Breast epithelium (tissue), 4 donors: ENCODE results near the gene PIM3. TPM values are rescaled to one million over a fixed set of nuclear protein-coding genes. Genes with fewer than 3 reads are reported as not detected.
A peak's percentile ranks its signal among the peaks of the same experiment; 100 is the strongest.

ENCODE experiments used
- DNase-seq, 2 donors: peaks; one replicate each; pipeline ENCODE4 v3.0.0-alpha.2; 2019; ENCODE audit warnings: low spot score in 2 of 2
- H3K27ac ChIP-seq, 2 donors: fragments of 200-600 bp; sonication (generic) in 1 of 2; one replicate each; pipeline ENCODE4 v1.5.1; 2016 to 2019; ENCODE audit warnings: mild to moderate bottlenecking in 1 of 2
- H3K27me3 ChIP-seq, 2 donors: fragments of 200-600 bp; sonication (generic) in 1 of 2; one replicate each; pipeline versions ENCODE4 v1.5.1 to v1.6.0; 2017 to 2019; ENCODE audit warnings: control low read depth in 1 of 2, mild to moderate bottlenecking in 1 of 2
- H3K36me3 ChIP-seq: fragments of 200-600 bp; one replicate; pipeline ENCODE4 v1.5.1; 2019
- H3K4me1 ChIP-seq, 2 donors: fragments of 200-600 bp; sonication (generic); one replicate each; pipeline ENCODE4 v1.5.1; 2016 to 2019; ENCODE audit warnings: control low read depth in 1 of 2
- H3K4me3 ChIP-seq, 3 donors: fragments of 200-600 bp; sonication (generic); 1 replicate in 2 of 3; 2 replicates in 1 of 3; pipeline ENCODE4 v1.5.1; 2016 to 2019; ENCODE audit warnings: mild to moderate bottlenecking in 3 of 3, moderate library complexity in 2 of 3
- H3K9me3 ChIP-seq, 2 donors: fragments of 200-600 bp; sonication (generic) in 1 of 2; one replicate each; pipeline ENCODE4 v1.5.1; 2016 to 2019; ENCODE audit warnings: control low read depth in 1 of 2
- POLR2A ChIP-seq: fragments of 450-650 bp; IDR thresholded peaks from one replicate; pipeline ENCODE4 v1.6.1; 2016; ENCODE audit warnings: antibody characterized with exemption, mild to moderate bottlenecking, moderate library complexity
- POLR2AphosphoS5 ChIP-seq, 3 donors: sonication (generic); formaldehyde crosslinking; IDR thresholded peaks; one replicate each; pipeline ENCODE4 v1.6.1; 2017; ENCODE audit warnings: antibody characterized with exemption in 3 of 3
- intact Hi-C: fragments of 100-400 bp; cut with DNase I; formaldehyde crosslinking; loops from one replicate; pipeline ENCODE4 v1.15.1; 2023; ENCODE audit warnings: low total_unique reads
- total RNA-seq, 3 donors: library from RNA; depleted of rRNA; stranded (reverse); fragments of >200 nt; gene quantifications; one replicate each; pipeline ENCODE4 v1.1.0, GENCODE V29; 2016
- TF ChIP-seq, protein P1 (sequence below), 3 donors: fragments of 450-650 bp; IDR thresholded peaks; one replicate each; pipeline ENCODE4 v1.5.1; 2016 to 2017; ENCODE audit warnings: antibody characterized with exemption in 3 of 3, mild to moderate bottlenecking in 3 of 3, moderate library complexity in 3 of 3

The PIM3 gene
- total RNA-seq, 3 donors from 2014 or later: 63.0 to 92.1 (median 87.1) TPM

DNA sequence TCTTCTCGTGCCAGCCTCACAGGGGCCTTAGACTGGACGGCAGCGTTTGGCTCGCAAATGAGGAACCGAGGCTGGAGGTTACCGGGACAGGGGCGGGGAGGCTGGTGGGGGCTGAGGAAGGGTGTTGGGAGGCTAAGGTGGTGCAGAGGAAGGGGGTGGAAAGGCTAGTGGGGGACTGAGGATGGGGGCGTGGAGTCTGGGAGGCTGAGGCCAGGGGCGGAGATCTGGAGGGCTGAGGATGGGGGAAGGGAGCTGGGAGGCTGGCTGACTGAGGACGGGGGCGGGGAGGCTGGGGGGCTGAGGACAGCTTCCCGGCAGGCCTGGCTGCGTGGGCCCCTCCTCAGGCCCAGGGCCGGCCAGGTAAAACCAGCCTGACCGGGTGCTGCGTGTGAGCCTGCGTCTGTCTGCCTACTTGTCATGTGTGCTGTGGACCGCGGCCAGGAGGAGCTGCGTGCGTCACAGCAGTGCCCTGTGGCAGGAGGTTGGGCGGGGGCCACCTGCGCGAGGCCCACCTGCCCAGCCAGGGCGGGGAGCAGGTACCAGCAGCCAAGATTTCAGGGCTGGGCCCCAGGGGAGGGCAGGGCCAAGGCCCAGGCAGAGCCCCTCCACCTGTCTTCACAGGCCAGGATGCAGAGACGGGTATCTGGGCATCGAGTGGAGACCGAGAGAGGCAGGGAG, 9.4 kb upstream of the PIM3 start:
- Histone ChIP-seq H3K27ac (peak overlapping the region; percentile 99), H3K27me3 (no peaks in the 10 kb centered on the region), H3K4me1 (peaks cover 28 to 64% of the 10 kb centered on the region in 2 donors), H3K9me3 (no peaks in the 10 kb centered on the region), H3K36me3 (no peaks in the 10 kb centered on the region), H3K4me3 (peak overlapping the region in 1 of 3 donors; percentile 12)
- intact Hi-C loops: loop anchor here (10.0 kb wide), 1 partner anchor 234 kb away; the partner anchor contains the start of gene TRABD
- peak; percentile 97 to 98 for DNase-seq
- TF ChIP-seq POLR2A (no peak), POLR2AphosphoS5 (IDR thresholded peaks at IDR 0.05) (peak; percentile 63 to 89 (median 82))
- TF ChIP-seq, protein P1, sequence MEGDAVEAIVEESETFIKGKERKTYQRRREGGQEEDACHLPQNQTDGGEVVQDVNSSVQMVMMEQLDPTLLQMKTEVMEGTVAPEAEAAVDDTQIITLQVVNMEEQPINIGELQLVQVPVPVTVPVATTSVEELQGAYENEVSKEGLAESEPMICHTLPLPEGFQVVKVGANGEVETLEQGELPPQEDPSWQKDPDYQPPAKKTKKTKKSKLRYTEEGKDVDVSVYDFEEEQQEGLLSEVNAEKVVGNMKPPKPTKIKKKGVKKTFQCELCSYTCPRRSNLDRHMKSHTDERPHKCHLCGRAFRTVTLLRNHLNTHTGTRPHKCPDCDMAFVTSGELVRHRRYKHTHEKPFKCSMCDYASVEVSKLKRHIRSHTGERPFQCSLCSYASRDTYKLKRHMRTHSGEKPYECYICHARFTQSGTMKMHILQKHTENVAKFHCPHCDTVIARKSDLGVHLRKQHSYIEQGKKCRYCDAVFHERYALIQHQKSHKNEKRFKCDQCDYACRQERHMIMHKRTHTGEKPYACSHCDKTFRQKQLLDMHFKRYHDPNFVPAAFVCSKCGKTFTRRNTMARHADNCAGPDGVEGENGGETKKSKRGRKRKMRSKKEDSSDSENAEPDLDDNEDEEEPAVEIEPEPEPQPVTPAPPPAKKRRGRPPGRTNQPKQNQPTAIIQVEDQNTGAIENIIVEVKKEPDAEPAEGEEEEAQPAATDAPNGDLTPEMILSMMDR (IDR thresholded peaks at IDR 0.05): no peak

DNA sequence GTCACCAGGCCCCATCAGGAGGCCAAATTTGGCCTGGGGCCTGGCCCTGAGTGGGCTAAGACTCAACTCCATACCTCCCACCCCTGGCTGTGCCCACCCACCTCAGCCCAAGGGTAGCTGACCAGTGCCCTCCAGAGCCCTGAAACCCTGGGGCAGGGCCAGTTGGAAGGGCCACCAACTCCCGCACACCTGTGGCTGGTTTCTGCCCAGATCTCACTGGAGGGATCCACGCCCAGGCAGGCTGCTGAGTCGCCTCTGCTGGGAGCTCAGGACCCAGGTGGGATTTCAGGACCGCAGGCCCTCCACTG, 8.9 kb upstream of the PIM3 start:
- no peaks in the 10 kb centered on the region for H3K36me3 ChIP-seq
- peak overlapping the region in 1 of 3 donors; percentile 12 for H3K4me3 ChIP-seq
- H3K27me3 ChIP-seq: no peaks in the 10 kb centered on the region
- no peaks in the 10 kb centered on the region for H3K9me3 ChIP-seq
- intact Hi-C loops: loop anchor here (10.0 kb wide), 1 partner anchor 233 kb away; the partner anchor contains the start of gene TRABD
- DNase-seq: no peak
- H3K4me1 ChIP-seq: peaks cover 28 to 64% of the 10 kb centered on the region in 2 donors
- TF ChIP-seq POLR2A (no peak), POLR2AphosphoS5 (IDR thresholded peaks at IDR 0.05) (no peak)
- TF ChIP-seq, protein P1 (IDR thresholded peaks at IDR 0.05): no peak
- H3K27ac ChIP-seq: peak overlapping the region; percentile 99

DNA sequence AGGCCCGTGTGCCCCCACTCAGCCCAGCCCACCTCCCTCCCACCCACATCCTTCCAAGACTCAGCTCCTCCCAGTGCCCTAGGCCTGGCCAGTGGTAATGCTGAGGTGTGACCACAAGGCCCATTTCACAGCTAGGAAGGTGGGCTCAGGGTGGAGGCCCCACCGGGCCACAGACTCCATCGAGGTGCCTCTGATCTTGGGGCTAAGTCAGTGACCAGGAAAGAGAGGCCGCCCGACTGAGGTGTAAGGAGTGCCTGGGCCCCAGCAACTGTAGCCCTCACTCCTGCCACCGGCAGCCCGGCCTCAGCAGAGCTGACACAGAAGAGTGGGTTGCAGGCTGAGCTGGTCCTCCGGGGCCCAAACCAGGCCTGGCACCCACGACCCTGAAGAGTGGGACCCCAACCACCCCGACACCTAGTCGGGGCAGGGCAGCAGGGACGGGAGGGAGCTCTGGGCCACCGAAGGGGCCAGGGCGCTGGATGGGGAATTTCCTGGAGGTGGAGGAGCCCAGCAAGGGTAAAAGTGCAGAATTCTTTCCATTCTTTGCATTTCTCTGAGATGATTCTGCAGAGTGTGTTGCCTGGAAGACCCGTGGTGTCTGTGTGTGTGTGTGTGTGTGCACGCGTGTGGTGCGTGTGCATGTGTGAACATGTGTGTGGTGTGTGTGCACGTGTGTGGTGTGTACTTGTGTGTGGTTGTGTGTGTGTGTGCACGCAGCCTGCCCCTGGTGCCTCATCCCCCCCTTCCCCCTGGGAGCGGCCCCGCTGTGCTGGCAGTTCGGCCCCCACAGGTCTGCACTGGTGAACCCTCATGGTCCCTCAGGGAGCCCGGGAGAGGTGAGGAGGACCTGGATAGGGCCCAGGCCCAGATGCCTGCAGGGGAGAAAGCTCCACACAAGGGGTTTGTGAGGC, 8.3 kb upstream of the PIM3 start:
- intact Hi-C loops: loop anchor here (10.0 kb wide), 1 partner anchor 233 kb away; the partner anchor contains the start of gene TRABD
- Histone ChIP-seq H3K4me3 (peak overlapping the region in 1 of 3 donors; percentile 12), H3K27me3 (no peaks in the 10 kb centered on the region), H3K4me1 (peaks cover 26 to 60% of the 10 kb centered on the region in 2 donors), H3K9me3 (no peaks in the 10 kb centered on the region), H3K27ac (peak overlapping the region; percentile 99), H3K36me3 (no peaks in the 10 kb centered on the region)
- TF ChIP-seq, protein P1 (IDR thresholded peaks at IDR 0.05): no peak
- TF ChIP-seq POLR2A (no peak), POLR2AphosphoS5 (IDR thresholded peaks at IDR 0.05) (peak in 1 of 3 donors; percentile 32)
- DNase-seq: no peak

DNA sequence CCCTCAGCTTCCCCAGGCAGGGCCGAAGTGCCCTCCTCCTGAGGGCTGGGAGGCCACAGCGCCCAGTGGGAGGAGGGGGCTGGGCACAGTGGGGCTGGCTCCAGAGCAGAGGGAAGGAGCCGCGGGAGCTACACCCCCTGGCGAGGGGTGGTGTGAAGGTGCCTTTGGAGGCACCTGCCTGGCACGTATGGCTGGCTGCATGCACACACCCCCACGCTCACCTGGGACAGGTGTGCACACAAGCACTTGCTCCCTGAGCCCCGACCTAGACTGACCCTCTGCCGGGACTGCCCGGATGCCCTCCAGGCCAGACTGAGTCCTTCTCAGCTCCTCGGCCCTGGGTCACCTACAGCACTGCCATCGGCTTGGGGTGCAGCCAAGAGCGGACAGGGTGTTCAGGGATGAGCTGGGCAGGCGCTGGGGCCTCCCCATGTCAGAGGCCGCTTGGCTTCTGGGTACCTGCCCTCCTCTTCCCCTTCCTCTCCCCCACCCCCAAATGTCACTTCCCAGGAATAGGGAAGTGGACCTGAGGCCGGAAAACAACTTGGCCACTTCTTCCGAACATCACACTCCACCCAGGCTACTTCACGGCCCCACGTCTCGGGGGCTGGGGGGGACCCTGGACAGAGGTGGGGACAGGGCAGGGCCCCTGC, 7.4 kb upstream of the PIM3 start:
- no peaks in the 10 kb centered on the region for H3K9me3 ChIP-seq
- peak overlapping the region; percentile 99 for H3K27ac ChIP-seq
- TF ChIP-seq POLR2AphosphoS5 (IDR thresholded peaks at IDR 0.05): no peak
- no peak for TF ChIP-seq POLR2A
- TF ChIP-seq, protein P1 (IDR thresholded peaks at IDR 0.05): no peak
- no peak overlapping the region for H3K4me3 ChIP-seq
- DNase-seq: no peak
- no peaks in the 10 kb centered on the region for H3K36me3 ChIP-seq
- no peaks in the 10 kb centered on the region for H3K27me3 ChIP-seq
- intact Hi-C loops: loop anchor here (10.0 kb wide), 1 partner anchor 232 kb away; the partner anchor contains the start of gene TRABD
- H3K4me1 ChIP-seq: peaks cover 20 to 51% of the 10 kb centered on the region in 2 donors
